ENCODE data around the gene AATF.
A peak's percentile ranks its signal among the peaks of the same experiment; 100 is the strongest.

The AATF gene

GRCh38 chr17:36931697-36932382 is 16.9 kb upstream of the AATF start:
- H3K27me3 ChIP-seq (replicated peaks; ENCODE audit: control insufficient read depth, insufficient read depth, low read length) = peaks cover 96% of the 10 kb centered on the region
- DNase-seq (ENCODE audit: low read depth) = peak; percentile 31
- H3K9me3 ChIP-seq (ENCODE audit: control insufficient read depth, low read length) = peaks cover 5% of the 10 kb centered on the region

GRCh38 chr17:36932383-36932693 is 16.4 kb upstream of the AATF start:
- Histone ChIP-seq H3K9me3 (ENCODE audit: control insufficient read depth, low read length) (peaks cover 5% of the 10 kb centered on the region), H3K4me3 (ENCODE audit: low read length) (peak overlapping the region; percentile 61), H3K9ac (ENCODE audit: low read length) (no peak overlapping the region), H3K4me1 (ENCODE audit: control insufficient read depth, insufficient read depth, low read length) (peaks cover 12% of the 10 kb centered on the region), H3K27me3 (replicated peaks; ENCODE audit: control insufficient read depth, insufficient read depth, low read length) (peaks cover 96% of the 10 kb centered on the region), H3K36me3 (ENCODE audit: control insufficient read depth, insufficient read depth, low read length, severe bottlenecking) (no peaks in the 10 kb centered on the region)
- DNase-seq (ENCODE audit: low read depth) = no peak

More at GRCh38 chr17:36931697-36932382, 16.9 kb upstream of the AATF start:
- Histone ChIP-seq H3K9ac (ENCODE audit: low read length) (no peak overlapping the region), H3K4me3 (ENCODE audit: low read length) (peak overlapping the region; percentile 61), H3K4me1 (ENCODE audit: control insufficient read depth, insufficient read depth, low read length) (peaks cover 9% of the 10 kb centered on the region), H3K36me3 (ENCODE audit: control insufficient read depth, insufficient read depth, low read length, severe bottlenecking) (no peaks in the 10 kb centered on the region)

- peaks cover 96% of the 10 kb centered on the region for H3K27me3 ChIP-seq (replicated peaks; ENCODE audit: control insufficient read depth, insufficient read depth, low read length)
- no peak overlapping the region for H3K4me3 ChIP-seq (ENCODE audit: low read length)
- H3K4me1 ChIP-seq (ENCODE audit: control insufficient read depth, insufficient read depth, low read length) = peaks cover 12% of the 10 kb centered on the region
- no peaks in the 10 kb centered on the region for H3K36me3 ChIP-seq (ENCODE audit: control insufficient read depth, insufficient read depth, low read length, severe bottlenecking)
- H3K9ac ChIP-seq (ENCODE audit: low read length) = no peak overlapping the region
- DNase-seq (ENCODE audit: low read depth) = no peak
- H3K9me3 ChIP-seq (ENCODE audit: control insufficient read depth, low read length) = peaks cover 5% of the 10 kb centered on the region
These were observed 15.9 kb upstream of the AATF start for GRCh38 chr17:36932694-36933511.

GRCh38 chr17:36933512-36934143 is 15.1 kb upstream of the AATF start:
- Histone ChIP-seq H3K36me3 (ENCODE audit: control insufficient read depth, insufficient read depth, low read length, severe bottlenecking) (no peaks in the 10 kb centered on the region), H3K27me3 (replicated peaks; ENCODE audit: control insufficient read depth, insufficient read depth, low read length) (peaks cover 96% of the 10 kb centered on the region), H3K4me3 (ENCODE audit: low read length) (no peak overlapping the region), H3K9ac (ENCODE audit: low read length) (no peak overlapping the region), H3K9me3 (ENCODE audit: control insufficient read depth, low read length) (peaks cover 5% of the 10 kb centered on the region), H3K4me1 (ENCODE audit: control insufficient read depth, insufficient read depth, low read length) (peaks cover 14% of the 10 kb centered on the region)
- DNase-seq (ENCODE audit: low read depth) = no peak

- H3K9ac ChIP-seq (ENCODE audit: low read length) = no peak overlapping the region
- DNase-seq (ENCODE audit: low read depth) = no peak
- H3K4me1 ChIP-seq (ENCODE audit: control insufficient read depth, insufficient read depth, low read length) = peaks cover 14% of the 10 kb centered on the region
- H3K27me3 ChIP-seq (replicated peaks; ENCODE audit: control insufficient read depth, insufficient read depth, low read length) = peaks cover 96% of the 10 kb centered on the region
- H3K9me3 ChIP-seq (ENCODE audit: control insufficient read depth, low read length) = peaks cover 5% of the 10 kb centered on the region
- no peaks in the 10 kb centered on the region for H3K36me3 ChIP-seq (ENCODE audit: control insufficient read depth, insufficient read depth, low read length, severe bottlenecking)
- no peak overlapping the region for H3K4me3 ChIP-seq (ENCODE audit: low read length)
These were observed 14.5 kb upstream of the AATF start for GRCh38 chr17:36934144-36934691.

- Histone ChIP-seq H3K4me3 (ENCODE audit: low read length) (no peak overlapping the region), H3K9ac (ENCODE audit: low read length) (no peak overlapping the region), H3K4me1 (ENCODE audit: control insufficient read depth, insufficient read depth, low read length) (peaks cover 14% of the 10 kb centered on the region), H3K36me3 (ENCODE audit: control insufficient read depth, insufficient read depth, low read length, severe bottlenecking) (no peaks in the 10 kb centered on the region), H3K27me3 (replicated peaks; ENCODE audit: control insufficient read depth, insufficient read depth, low read length) (peaks cover 96% of the 10 kb centered on the region), H3K9me3 (ENCODE audit: control insufficient read depth, low read length) (peaks cover 5% of the 10 kb centered on the region)
- DNase-seq (ENCODE audit: low read depth) = no peak
These were observed 13.8 kb upstream of the AATF start for GRCh38 chr17:36934692-36935630.

- Histone ChIP-seq H3K27me3 (replicated peaks; ENCODE audit: control insufficient read depth, insufficient read depth, low read length) (peaks cover 95% of the 10 kb centered on the region), H3K36me3 (ENCODE audit: control insufficient read depth, insufficient read depth, low read length, severe bottlenecking) (no peaks in the 10 kb centered on the region), H3K4me3 (ENCODE audit: low read length) (no peak overlapping the region), H3K9me3 (ENCODE audit: control insufficient read depth, low read length) (peaks cover 5% of the 10 kb centered on the region), H3K9ac (ENCODE audit: low read length) (no peak overlapping the region), H3K4me1 (ENCODE audit: control insufficient read depth, insufficient read depth, low read length) (peaks cover 14% of the 10 kb centered on the region)
- DNase-seq (ENCODE audit: low read depth) = no peak
These were observed 12.9 kb upstream of the AATF start for GRCh38 chr17:36935671-36936454.

GRCh38 chr17:36936455-36937000 is 12.2 kb upstream of the AATF start:
- Histone ChIP-seq H3K27me3 (replicated peaks; ENCODE audit: control insufficient read depth, insufficient read depth, low read length) (peaks cover 95% of the 10 kb centered on the region), H3K4me1 (ENCODE audit: control insufficient read depth, insufficient read depth, low read length) (peaks cover 14% of the 10 kb centered on the region)

GRCh38 chr17:36937001-36937958 is 11.5 kb upstream of the AATF start, which contains the start of gene LHX1:
Gene LHX1 (plus strand): TSS chr17:36937475. CDS start chr17:36938198, 723 bp downstream.
- peaks cover 8% of the 10 kb centered on the region for H3K4me1 ChIP-seq (ENCODE audit: control insufficient read depth, insufficient read depth, low read length)
- peaks cover 95% of the 10 kb centered on the region for H3K27me3 ChIP-seq (replicated peaks; ENCODE audit: control insufficient read depth, insufficient read depth, low read length)
- no peak within 1 kb of the TSS for H3K9ac ChIP-seq (ENCODE audit: low read length)
- no peak for DNase-seq (ENCODE audit: low read depth)
- H3K9me3 ChIP-seq (ENCODE audit: control insufficient read depth, low read length) = peaks cover 5% of the 10 kb centered on the region
- no peaks in the 10 kb centered on the region for H3K36me3 ChIP-seq (ENCODE audit: control insufficient read depth, insufficient read depth, low read length, severe bottlenecking)
- no peak within 1 kb of the TSS for H3K4me3 ChIP-seq (ENCODE audit: low read length)

More at GRCh38 chr17:36936455-36937000, 12.2 kb upstream of the AATF start:
- Histone ChIP-seq H3K36me3 (ENCODE audit: control insufficient read depth, insufficient read depth, low read length, severe bottlenecking) (no peaks in the 10 kb centered on the region), H3K9me3 (ENCODE audit: control insufficient read depth, low read length) (peaks cover 5% of the 10 kb centered on the region), H3K9ac (ENCODE audit: low read length) (no peak overlapping the region), H3K4me3 (ENCODE audit: low read length) (no peak overlapping the region)
- no peak for DNase-seq (ENCODE audit: low read depth)

All from adipocyte (in vitro differentiated cells).